Kidney tubule cell (primary cell): ENCODE results near the gene EDN2.

Source experiments
- DNase-seq: peaks from one replicate; pipeline ENCODE4 v3.0.0-alpha.2; 2018; ENCODE audit warnings: low spot score

Gene EDN2

GRCh38 chr1:41498804-41499203, 14.3 kb upstream of the EDN2 start:
- peak; percentile 95 for DNase-seq

- peak; percentile 65 for DNase-seq
Observed at GRCh38 chr1:41498391-41498790, 13.9 kb upstream of the EDN2 start.

GRCh38 chr1:41497461-41498030, 13.1 kb upstream of the EDN2 start:
- no peak for DNase-seq

- peak; percentile 55 for DNase-seq
Observed at GRCh38 chr1:41497056-41497440, 12.6 kb upstream of the EDN2 start.

GRCh38 chr1:41496080-41497055, 11.9 kb upstream of the EDN2 start:
- DNase-seq, result peak; percentile 92

GRCh38 chr1:41495210-41495948, 10.9 kb upstream of the EDN2 start:
- peak; percentile 45 for DNase-seq

GRCh38 chr1:41494351-41495209, 10.1 kb upstream of the EDN2 start:
- no peak for DNase-seq

GRCh38 chr1:41493626-41494350, 9.3 kb upstream of the EDN2 start:
- no peak for DNase-seq

GRCh38 chr1:41493117-41493536, 8.6 kb upstream of the EDN2 start:
- DNase-seq, result peak; percentile 98

GRCh38 chr1:41492341-41492848, 7.9 kb upstream of the EDN2 start:
- peak; percentile 47 for DNase-seq

- peak; percentile 79 for DNase-seq
Observed at GRCh38 chr1:41490911-41491310, 6.4 kb upstream of the EDN2 start.

GRCh38 chr1:41489561-41489960, 5.1 kb upstream of the EDN2 start:
- no peak for DNase-seq

- no peak for DNase-seq
Observed at GRCh38 chr1:41488040-41488951, 3.8 kb upstream of the EDN2 start.

- peak; percentile 79 for DNase-seq
Observed at GRCh38 chr1:41487126-41488039, 2.9 kb upstream of the EDN2 start.

- peak; percentile 99 for DNase-seq
Observed at GRCh38 chr1:41486371-41487125, 2.1 kb upstream of the EDN2 start.

GRCh38 chr1:41486053-41486370, 1.5 kb upstream of the EDN2 start:
- DNase-seq, result no peak

GRCh38 chr1:41485605-41486004, 1.1 kb upstream of the EDN2 start:
- peak; percentile 94 for DNase-seq

- no peak for DNase-seq
Observed at GRCh38 chr1:41483960-41484401, 502 bp downstream of the EDN2 start.
